Endothelial cell of hepatic sinusoid (primary cell): ENCODE results near the gene ADSL.

Experiments used
- in situ Hi-C: cut with HindIII; loops from 2 replicates; pipeline ENCODE4 v1.10.0; 2017; ENCODE audit warnings: low sequenced_read_pairs

ADSL gene

DNA sequence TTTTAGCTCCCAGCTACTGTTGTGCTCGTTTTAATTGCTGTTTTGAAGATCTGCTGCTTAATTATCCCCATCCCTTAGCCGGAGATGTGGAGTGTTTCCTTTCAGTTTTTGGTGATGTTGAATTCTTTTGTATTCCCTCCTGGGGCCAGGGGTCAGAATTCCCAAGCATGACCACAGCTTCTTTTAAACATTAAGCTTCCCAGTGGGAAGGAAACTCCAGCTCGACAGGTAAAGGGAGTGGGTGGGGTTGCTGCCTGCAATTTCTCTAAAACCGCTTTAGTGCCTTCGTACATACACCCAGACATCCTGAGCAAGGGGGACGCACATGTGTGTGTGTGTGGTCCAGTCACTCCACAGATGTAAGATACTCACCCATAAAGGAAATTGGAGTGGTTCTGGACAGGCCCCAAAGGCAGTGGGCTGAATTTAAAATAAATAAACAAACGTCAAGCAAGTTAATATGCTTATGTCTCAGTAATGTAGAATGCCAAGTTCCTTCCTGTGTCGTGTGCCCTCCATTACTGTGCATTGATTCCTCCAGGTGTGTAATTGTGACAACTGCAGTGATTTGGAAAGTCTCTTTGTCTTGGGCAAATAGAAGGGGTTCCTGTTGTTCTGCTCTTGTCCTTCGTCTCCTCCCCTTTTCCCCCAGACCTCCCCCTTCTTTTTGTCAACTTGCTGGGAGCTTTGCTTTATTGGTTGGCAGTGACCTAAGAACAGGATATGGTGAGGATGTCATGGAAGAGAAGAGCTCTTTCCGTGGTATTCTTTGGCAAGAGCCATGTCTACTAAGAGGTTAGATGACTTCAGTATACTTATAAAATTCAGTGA is 19.2 kb upstream of the ADSL start:
- in situ Hi-C loops: loop anchor here (5.0 kb wide), 1 partner anchor 85 kb away; no protein-coding TSS in a partner anchor

GRCh38 chr22:40328546-40329456 is 17.5 kb upstream of the ADSL start:
- in situ Hi-C loops: loop anchor here (5.0 kb wide), 1 partner anchor 86 kb away; no protein-coding TSS in a partner anchor

DNA sequence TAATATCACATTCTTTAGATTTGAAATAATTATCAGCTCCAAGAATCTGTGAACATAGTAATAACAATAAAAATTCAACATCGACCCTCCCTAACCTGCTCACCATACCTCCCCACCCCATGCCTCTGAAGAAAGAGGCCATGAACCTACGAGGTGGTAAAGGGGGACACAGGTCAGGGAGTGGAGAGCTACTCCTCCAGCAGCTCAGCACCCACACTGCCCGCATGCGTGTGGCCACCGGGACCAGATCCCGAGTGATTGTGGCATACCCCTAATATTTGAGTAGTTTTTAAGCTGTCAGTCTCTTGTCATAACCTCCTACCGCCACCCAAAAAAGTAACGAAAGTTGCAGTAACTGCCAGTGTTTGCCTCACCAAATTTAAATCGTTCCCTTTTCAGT is 16.8 kb upstream of the ADSL start:
- in situ Hi-C loops: loop anchor here (5.0 kb wide), 1 partner anchor 87 kb away; no protein-coding TSS in a partner anchor

GRCh38 chr22:40330086-40330485 is 16.2 kb upstream of the ADSL start:
- in situ Hi-C loops: no loop called here

DNA sequence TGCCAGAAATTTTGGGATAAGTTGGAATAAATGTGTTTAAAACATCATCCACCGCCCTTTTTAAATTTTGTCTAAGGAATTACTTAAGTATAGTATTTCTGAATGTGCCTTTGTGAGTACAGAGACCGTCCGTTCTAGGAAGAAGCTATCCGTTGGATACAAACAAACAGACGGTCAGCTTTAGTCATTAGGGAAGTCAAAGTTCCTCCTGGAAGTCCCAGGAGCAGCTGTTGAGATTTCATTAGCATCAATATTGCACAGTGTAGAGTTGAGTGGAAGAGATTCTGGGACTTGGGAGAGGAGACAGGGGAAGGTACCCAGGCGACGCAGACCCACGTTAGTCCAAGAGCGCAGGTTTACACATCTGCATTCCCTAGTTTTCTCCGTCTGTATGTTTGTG is 15.7 kb upstream of the ADSL start:
- in situ Hi-C loops: no loop called here

DNA sequence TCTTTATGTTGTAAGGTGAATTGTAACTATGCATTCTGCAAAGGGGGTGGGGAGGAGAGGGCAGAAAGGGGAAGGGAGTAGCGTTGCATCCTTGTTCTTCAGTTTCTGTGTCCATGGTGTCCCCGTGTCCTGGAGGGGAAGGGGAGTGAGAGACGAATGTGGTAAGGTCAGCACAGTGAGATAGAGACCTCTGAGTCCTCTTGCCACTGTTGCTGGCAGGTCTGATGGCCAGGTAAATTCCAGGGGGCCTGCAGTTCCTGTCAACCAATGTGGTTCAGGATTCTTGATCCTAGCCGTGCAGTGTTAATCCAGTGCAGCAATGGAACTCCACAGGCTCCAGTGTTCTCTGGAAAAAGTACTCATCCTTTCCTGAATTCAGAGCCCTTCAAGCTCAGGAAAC is 14.6 kb upstream of the ADSL start:
- in situ Hi-C loops: no loop called here

- in situ Hi-C loops: no loop called here
Observed at GRCh38 chr22:40332319-40332781, 13.9 kb upstream of the ADSL start.

GRCh38 chr22:40334060-40334459 is 12.2 kb upstream of the ADSL start:
- in situ Hi-C loops: no loop called here

GRCh38 chr22:40334899-40335298 is 11.4 kb upstream of the ADSL start:
- in situ Hi-C loops: no loop called here

DNA sequence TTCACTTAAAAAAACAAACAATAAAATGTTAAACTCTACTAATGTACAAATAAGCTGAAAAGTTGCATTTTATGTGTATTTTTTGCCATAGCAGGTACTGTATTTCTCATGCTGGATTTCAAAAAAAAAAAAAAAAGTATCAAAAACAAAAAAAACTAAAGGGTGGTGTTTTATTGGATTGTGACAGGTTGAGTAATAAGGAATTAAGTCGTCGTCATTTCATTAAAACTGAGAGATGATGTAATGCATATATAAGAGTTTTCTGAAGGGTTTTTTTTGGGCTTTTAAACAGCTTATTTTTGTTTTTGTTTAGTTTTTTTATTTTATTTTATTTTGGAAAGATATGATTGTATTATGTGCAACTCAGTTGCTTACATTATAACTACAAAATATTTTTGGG is 10.9 kb upstream of the ADSL start:
- in situ Hi-C loops: no loop called here

DNA sequence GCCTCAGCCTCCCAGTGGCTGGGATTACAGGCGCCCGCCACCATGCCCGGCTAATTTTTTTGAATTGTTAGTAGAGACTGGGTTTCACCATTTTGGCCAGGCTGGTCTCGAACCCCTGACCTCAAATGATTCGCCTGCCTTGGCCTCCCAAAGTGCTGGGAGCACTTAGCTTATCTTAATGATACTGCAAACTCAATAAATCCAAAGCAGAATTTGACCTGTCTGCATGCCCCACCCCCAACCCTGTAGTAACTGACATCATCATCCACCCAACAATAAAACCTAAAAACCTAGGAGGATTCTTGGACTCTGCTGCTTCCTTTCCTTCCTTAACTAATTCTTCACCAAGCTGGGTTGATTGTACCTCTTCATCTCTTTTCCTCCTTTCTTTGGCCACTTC is 6.3 kb upstream of the ADSL start:
- in situ Hi-C loops: no loop called here

DNA sequence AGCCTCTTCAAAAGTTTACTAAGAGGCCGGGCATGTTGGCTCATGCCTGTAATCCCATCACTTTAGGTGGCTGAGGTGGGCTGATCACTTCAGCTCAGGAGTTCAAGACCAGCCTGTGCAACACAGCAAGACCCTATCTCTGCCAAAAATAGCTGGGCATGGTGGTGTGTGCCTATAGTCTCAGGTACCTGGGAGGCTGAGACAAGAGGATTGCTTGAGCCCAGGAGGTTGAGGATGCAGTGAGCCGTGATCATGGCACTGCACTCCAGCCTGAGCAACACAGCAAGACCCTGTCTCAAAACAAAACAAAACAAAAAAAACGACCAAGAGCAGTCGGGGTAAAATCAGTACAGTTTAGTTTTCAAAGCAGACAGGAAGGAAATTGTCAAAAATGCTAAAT is 4.7 kb upstream of the ADSL start:
- in situ Hi-C loops: no loop called here

GRCh38 chr22:40342521-40342920 is 3.8 kb upstream of the ADSL start:
- in situ Hi-C loops: no loop called here

- in situ Hi-C loops: no loop called here
Observed at GRCh38 chr22:40345271-40345670, 1.0 kb upstream of the ADSL start.

DNA sequence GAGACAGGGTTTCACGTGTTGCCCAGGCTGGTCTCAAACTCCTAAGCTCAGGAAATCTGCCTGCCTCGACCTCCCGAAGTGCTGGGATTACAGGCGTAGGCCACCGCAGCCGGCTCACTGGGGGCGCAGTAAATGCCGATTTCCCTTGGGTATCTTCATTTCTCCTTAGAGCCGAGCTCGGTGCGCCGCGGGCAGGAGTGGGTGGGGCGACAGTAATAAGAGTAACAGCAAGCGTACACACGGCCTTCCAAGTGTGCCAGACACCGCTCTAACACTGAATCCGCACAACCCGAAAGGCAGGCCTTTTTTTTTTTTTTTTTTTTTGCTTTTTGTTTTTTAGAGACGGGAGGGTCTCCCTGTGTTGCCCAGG is 500 bp upstream of the ADSL start:
- in situ Hi-C loops: no loop called here

- in situ Hi-C loops: no loop called here
Observed at GRCh38 chr22:40347300-40347699, 1.0 kb downstream of the ADSL start.

DNA sequence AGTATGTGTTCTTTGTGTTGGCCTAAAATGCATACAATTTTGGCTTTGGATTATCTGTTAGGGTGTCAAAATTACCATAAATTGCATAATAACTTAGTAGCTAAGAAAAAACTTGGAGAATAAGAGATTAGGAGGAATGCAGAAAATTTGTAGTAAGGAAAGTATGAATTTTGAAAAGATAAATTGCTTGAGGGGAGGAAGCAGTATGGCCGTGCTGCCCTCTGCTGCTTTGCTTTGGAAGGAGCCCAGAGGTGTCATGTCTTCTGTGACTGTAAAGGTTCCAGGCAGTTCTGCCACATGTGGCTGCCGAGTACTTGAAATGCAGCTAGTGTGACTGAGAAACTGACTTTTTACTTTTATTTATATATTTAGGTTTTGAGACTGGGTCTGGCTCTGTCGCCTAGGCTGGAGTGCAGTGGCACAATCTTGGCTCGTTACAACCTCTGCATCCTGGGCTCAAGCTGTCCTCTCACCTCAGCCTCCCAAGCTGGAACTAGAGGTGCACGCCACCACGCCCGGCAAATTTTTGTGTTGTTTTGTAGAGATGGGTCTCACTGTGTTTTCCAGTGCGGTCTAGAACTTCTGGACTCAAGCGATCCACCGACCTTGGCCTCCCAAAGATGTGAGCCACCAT is 1.8 kb downstream of the ADSL start:
- in situ Hi-C loops: no loop called here

DNA sequence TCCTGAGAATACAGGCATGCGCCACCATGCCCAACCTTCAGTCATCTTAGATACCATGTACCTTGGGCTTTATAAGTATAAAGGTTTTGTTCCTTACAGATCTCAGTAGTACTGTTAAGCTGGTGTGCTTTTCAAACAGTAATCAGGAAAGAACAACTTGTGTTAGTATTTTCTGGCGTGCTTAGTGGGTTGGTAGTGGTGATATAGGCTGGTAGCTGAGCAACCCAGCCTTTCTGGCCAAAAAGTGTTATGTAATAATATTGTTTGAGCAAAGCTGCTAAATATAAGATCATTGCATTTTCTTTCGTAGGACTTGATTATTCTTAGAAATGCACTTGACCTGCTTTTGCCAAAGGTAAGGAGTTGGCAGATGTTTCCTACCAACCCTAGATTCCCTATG is 6.5 kb downstream of the ADSL start:
- in situ Hi-C loops: no loop called here

- in situ Hi-C loops: loop anchor here (5.0 kb wide), 1 partner anchor 64 kb away; no protein-coding TSS in a partner anchor
Observed at GRCh38 chr22:40361100-40361499, 14.8 kb downstream of the ADSL start.

DNA sequence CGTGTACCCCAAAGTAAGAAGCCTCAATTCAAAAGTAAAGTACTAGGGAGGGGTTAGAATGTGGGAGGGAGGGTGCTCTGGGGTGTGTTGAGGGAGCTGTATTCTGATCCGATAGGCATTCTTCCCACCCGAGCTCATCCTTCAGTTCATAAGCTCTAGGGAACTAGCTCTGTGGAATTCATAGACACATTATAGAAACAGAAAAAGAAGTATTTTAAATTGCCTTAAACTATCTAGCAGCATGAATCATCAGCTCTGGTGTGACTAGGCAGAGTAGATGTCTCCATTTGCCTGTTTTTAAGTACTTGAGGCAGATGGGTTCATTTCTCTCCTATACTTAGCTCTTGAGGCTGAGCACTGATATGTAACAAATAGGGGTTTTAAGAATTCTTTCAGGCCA is 16.8 kb downstream of the ADSL start:
- in situ Hi-C loops: loop anchor here (5.0 kb wide), 1 partner anchor 66 kb away; no protein-coding TSS in a partner anchor

DNA sequence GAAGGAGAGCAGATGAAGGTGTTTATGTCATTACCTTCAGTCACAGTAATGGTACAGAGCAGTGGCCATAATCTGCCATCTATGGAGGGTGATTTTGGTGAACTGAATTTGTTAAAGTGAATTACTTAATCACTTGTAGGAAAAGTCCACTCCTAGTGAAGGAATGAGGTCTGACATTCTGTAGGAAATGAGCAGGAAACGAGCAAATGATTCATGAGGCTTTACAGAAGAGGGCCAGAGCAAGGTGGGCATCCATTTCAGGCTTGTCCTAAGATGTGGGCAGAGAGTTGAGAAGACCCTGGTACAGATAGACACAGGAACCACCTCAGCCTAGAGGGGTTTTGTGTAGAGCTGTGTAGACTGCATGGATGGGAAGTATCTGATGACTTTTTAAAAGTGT is 18.1 kb downstream of the ADSL start:
- in situ Hi-C loops: loop anchor here (5.0 kb wide), 1 partner anchor 67 kb away; no protein-coding TSS in a partner anchor
